ENCODE measurements around the gene SPNS3.

- TF ChIP-seq CTCF (conservative IDR thresholded peaks at IDR 0.05; ENCODE audit: low read length): no peak
- no peak for TF ChIP-seq EZH2phosphoT487 (IDR thresholded peaks at IDR 0.05; ENCODE audit: borderline replicate concordance, low read depth, low read length)
Observed at GRCh38 chr17:4504188-4504587, 70.4 kb downstream of the SPNS3 start.

Measured in OCI-LY7 (cell line).